NT2/D1 (cell line): ENCODE results near the gene TMEM178A.
"Not testable (repeated sequence)": the region's sequence is repeated elsewhere in the genome, so short reads cannot be mapped to it uniquely, and the experiment has no call there.

ENCODE experiments used
- SUZ12 ChIP-seq: IDR thresholded peaks from 2 replicates; pipeline ENCODE4 v1.6.1; 2011; ENCODE audit not compliant: insufficient read length, insufficient read depth; ENCODE audit errors: extremely low read depth
- YY1 ChIP-seq: IDR thresholded peaks from 2 replicates; pipeline ENCODE4 v1.6.1; 2011; ENCODE audit not compliant: insufficient read length, insufficient read depth
- ZNF274 ChIP-seq: IDR thresholded peaks from 2 replicates; pipeline ENCODE4 v1.6.1; 2011; ENCODE audit warnings: mild to moderate bottlenecking, low read depth, low read length

DNA sequence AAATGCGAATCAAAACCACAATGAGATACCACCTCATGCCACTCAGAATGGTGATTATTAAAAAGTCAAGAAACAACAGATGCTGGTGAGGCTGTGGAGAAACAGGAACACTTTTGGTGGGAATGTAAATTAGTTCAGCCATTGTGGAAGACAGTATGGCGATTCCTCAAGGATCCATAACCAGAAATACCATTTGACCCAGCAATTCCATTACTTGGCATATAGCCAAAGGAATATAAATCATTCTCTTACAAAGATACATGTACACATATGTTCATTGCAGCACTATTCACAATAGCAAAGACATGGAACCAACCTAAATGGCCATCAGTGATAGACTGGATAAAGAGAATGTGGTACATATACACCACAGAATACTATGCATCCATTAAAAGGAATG lies 9.5 kb upstream of the TMEM178A start:
- not testable (repeated sequence) for TF ChIP-seq YY1, SUZ12, ZNF274
